ENCODE results near the gene MGAT3. TPM values are rescaled to one million over a fixed set of nuclear protein-coding genes. Genes with fewer than 3 reads are reported as not detected.

MGAT3 gene, protein sequence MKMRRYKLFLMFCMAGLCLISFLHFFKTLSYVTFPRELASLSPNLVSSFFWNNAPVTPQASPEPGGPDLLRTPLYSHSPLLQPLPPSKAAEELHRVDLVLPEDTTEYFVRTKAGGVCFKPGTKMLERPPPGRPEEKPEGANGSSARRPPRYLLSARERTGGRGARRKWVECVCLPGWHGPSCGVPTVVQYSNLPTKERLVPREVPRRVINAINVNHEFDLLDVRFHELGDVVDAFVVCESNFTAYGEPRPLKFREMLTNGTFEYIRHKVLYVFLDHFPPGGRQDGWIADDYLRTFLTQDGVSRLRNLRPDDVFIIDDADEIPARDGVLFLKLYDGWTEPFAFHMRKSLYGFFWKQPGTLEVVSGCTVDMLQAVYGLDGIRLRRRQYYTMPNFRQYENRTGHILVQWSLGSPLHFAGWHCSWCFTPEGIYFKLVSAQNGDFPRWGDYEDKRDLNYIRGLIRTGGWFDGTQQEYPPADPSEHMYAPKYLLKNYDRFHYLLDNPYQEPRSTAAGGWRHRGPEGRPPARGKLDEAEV
- 1 to 10 TPM in 1 of 2 donors, under 1 TPM in 1; 0.82 to 7.4 TPM for total RNA-seq

GRCh38 chr22:39456522-39457197 is at the start of gene MGAT3:
TSS of gene MGAT3 (plus strand) at chr22:39457012. CDS start at chr22:39487348, 30,336 bp downstream.
- H3K36me3 ChIP-seq: no peaks in the 10 kb centered on the region
- WGBS: 31% methylated on average over 34 of the region's 80 CpGs
- peaks cover 2% of the 10 kb centered on the region for H3K27me3 ChIP-seq (replicated peaks; ENCODE audit: insufficient read depth)
- DNase-seq (ENCODE audit: low spot score): no peak
- H3K27ac ChIP-seq: no peak within 1 kb of the TSS
- intact Hi-C loops (cut with DNase I): no loop called here
- no peaks in the 10 kb centered on the region for H3K9me3 ChIP-seq
- H3K4me1 ChIP-seq (replicated peaks): no peaks in the 10 kb centered on the region
- H3K4me3 ChIP-seq: peak within 1 kb of the TSS; percentile 24 to 38
- TF ChIP-seq POLR2A (IDR thresholded peaks at IDR 0.05) (no peak), POLR2AphosphoS5 (IDR thresholded peaks at IDR 0.05) (no peak)
- TF ChIP-seq, protein P1, sequence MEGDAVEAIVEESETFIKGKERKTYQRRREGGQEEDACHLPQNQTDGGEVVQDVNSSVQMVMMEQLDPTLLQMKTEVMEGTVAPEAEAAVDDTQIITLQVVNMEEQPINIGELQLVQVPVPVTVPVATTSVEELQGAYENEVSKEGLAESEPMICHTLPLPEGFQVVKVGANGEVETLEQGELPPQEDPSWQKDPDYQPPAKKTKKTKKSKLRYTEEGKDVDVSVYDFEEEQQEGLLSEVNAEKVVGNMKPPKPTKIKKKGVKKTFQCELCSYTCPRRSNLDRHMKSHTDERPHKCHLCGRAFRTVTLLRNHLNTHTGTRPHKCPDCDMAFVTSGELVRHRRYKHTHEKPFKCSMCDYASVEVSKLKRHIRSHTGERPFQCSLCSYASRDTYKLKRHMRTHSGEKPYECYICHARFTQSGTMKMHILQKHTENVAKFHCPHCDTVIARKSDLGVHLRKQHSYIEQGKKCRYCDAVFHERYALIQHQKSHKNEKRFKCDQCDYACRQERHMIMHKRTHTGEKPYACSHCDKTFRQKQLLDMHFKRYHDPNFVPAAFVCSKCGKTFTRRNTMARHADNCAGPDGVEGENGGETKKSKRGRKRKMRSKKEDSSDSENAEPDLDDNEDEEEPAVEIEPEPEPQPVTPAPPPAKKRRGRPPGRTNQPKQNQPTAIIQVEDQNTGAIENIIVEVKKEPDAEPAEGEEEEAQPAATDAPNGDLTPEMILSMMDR (IDR thresholded peaks at IDR 0.05): no peak

GRCh38 chr22:39408173-39408572 is 48.6 kb upstream of the MGAT3 start:
- H3K4me1 ChIP-seq (replicated peaks): no peaks in the 10 kb centered on the region

GRCh38 chr22:39408807-39409206 is 48.0 kb upstream of the MGAT3 start:
- H3K4me1 ChIP-seq (replicated peaks): no peaks in the 10 kb centered on the region

More at GRCh38 chr22:39408173-39408572, 48.6 kb upstream of the MGAT3 start:
- Histone ChIP-seq H3K9me3 (no peaks in the 10 kb centered on the region), H3K36me3 (no peaks in the 10 kb centered on the region), H3K4me3 (no peak overlapping the region), H3K27ac (no peak overlapping the region), H3K27me3 (replicated peaks; ENCODE audit: insufficient read depth) (no peaks in the 10 kb centered on the region)
- WGBS: 84% methylated on average over 11 of the region's 11 CpGs
- no peak for TF ChIP-seq POLR2AphosphoS5 (IDR thresholded peaks at IDR 0.05)
- no peak for DNase-seq (ENCODE audit: low spot score)
- intact Hi-C loops (cut with DNase I): no loop called here

GRCh38 chr22:39409516-39410029 is 47.2 kb upstream of the MGAT3 start:
- intact Hi-C loops (cut with DNase I): no loop called here
- no peaks in the 10 kb centered on the region for H3K4me1 ChIP-seq (replicated peaks)

More at GRCh38 chr22:39408807-39409206, 48.0 kb upstream of the MGAT3 start:
- no peaks in the 10 kb centered on the region for H3K9me3 ChIP-seq
- intact Hi-C loops (cut with DNase I): no loop called here
- no peak overlapping the region for H3K27ac ChIP-seq
- DNase-seq (ENCODE audit: low spot score): no peak
- H3K4me3 ChIP-seq: no peak overlapping the region
- no peaks in the 10 kb centered on the region for H3K36me3 ChIP-seq
- 87% methylated on average over 1 of the region's 1 CpG for WGBS
- TF ChIP-seq, protein P1 (IDR thresholded peaks at IDR 0.05): no peak
- TF ChIP-seq POLR2A (IDR thresholded peaks at IDR 0.05) (no peak), POLR2AphosphoS5 (IDR thresholded peaks at IDR 0.05) (no peak)
- H3K27me3 ChIP-seq (replicated peaks; ENCODE audit: insufficient read depth): no peaks in the 10 kb centered on the region

More at GRCh38 chr22:39409516-39410029, 47.2 kb upstream of the MGAT3 start:
- DNase-seq (ENCODE audit: low spot score): no peak
- H3K4me3 ChIP-seq: no peak overlapping the region
- TF ChIP-seq POLR2A (IDR thresholded peaks at IDR 0.05) (no peak), POLR2AphosphoS5 (IDR thresholded peaks at IDR 0.05) (no peak)
- TF ChIP-seq, protein P1 (IDR thresholded peaks at IDR 0.05): no peak
- H3K9me3 ChIP-seq: no peaks in the 10 kb centered on the region
- H3K27me3 ChIP-seq (replicated peaks; ENCODE audit: insufficient read depth): no peaks in the 10 kb centered on the region
- no peaks in the 10 kb centered on the region for H3K36me3 ChIP-seq
- WGBS: 92% methylated on average over 11 of the region's 11 CpGs
- H3K27ac ChIP-seq: no peak overlapping the region
